Right ventricle myocardium superior (tissue), 1 donor: ENCODE measurements around the gene UPB1. TPM values are rescaled to one million over a fixed set of nuclear protein-coding genes. Genes with fewer than 3 reads are reported as not detected.

Experiments
- total RNA-seq: library from RNA; stranded (reverse); fragmentation: NEBNext Ultra II Directional; extraction: Animal tissue kit (Norgen Biotek cat#: 25700); gene quantifications from one replicate; pipeline ENCODE4 v1.2.1, GENCODE V29; 2021
- donor health status: DM: no; HTN: yes; CAD: no; lungs with severe emphysema.

Gene UPB1
- total RNA-seq, 1 donor from 2014 or later: 1.7 TPM

Other genes with a start within 250 kb of the UPB1 start
- 41.1 TPM for gene SPECC1L, start 224.5 kb upstream of the UPB1 start, total RNA-seq
- gene ADORA2A, start 67.7 kb upstream of the UPB1 start, total RNA-seq: 4.1 TPM
- gene GUCD1, start 59.8 kb downstream of the UPB1 start, total RNA-seq: 291 TPM
- gene SNRPD3, start 60.7 kb downstream of the UPB1 start, total RNA-seq: 63.1 TPM
- 5.0 TPM for gene LRRC75B, start 97.7 kb downstream of the UPB1 start, total RNA-seq
- 1.5 TPM for gene GGT1, start 107.9 kb downstream of the UPB1 start, total RNA-seq